Kidney (tissue), 14 donors: Measurements from ENCODE around the gene OOSP4A. TPM values are rescaled to one million over a fixed set of nuclear protein-coding genes. Genes with fewer than 3 reads are reported as not detected.

Source experiments
- DNase-seq, 5 donors: peaks; one replicate each; pipeline ENCODE4 v3.0.0-alpha.2; 2013 to 2020
- FAIRE-seq: peaks from 2 replicates; lab custom pipeline; 2012; peaks lifted over from hg19 to GRCh38; lab: Jason Lieb, UNC
- H3K27ac ChIP-seq, 2 donors: one replicate each; pipeline ENCODE4 v1.7.0; 2013; ENCODE audit warnings: low read depth in 2 of 2, low read length in 2 of 2, inconsistent platforms in 1 of 2
- H3K27me3 ChIP-seq: one replicate; pipeline ENCODE4 v1.7.1; 2013; ENCODE audit warnings: low read length, inconsistent platforms; ENCODE audit not compliant: control insufficient read depth, insufficient read depth
- H3K36me3 ChIP-seq, 3 donors: one replicate each; pipeline versions ENCODE4 v1.7.0 to v1.7.1; 2013; ENCODE audit warnings: low read length in 3 of 3, control low read depth in 1 of 3, inconsistent platforms in 1 of 3; ENCODE audit not compliant: insufficient read depth in 3 of 3, control insufficient read depth in 2 of 3
- H3K4me1 ChIP-seq, 3 donors: one replicate each; pipeline versions ENCODE4 v1.7.0 to v1.7.1; 2013; ENCODE audit warnings: low read length in 3 of 3, inconsistent platforms in 1 of 3, low read depth in 1 of 3; ENCODE audit not compliant: control insufficient read depth in 2 of 3, insufficient read depth in 2 of 3
- H3K4me3 ChIP-seq, 3 donors: one replicate each; pipeline versions ENCODE4 v1.7.0 to v1.8.1; 2013; ENCODE audit warnings: low read length in 3 of 3, control low read depth in 1 of 3, inconsistent platforms in 1 of 3
- H3K9ac ChIP-seq, 3 donors: one replicate each; pipeline versions ENCODE4 v1.7.0 to v1.7.1; 2013; ENCODE audit warnings: low read length in 3 of 3, control low read depth in 1 of 3, inconsistent platforms in 1 of 3
- H3K9me3 ChIP-seq, 3 donors: one replicate each; pipeline versions ENCODE4 v1.7.0 to v1.7.1; 2013; ENCODE audit warnings: low read length in 3 of 3, control low read depth in 1 of 3, inconsistent platforms in 1 of 3; ENCODE audit not compliant: control insufficient read depth in 2 of 3, insufficient read depth in 1 of 3
- CTCF ChIP-seq: IDR thresholded peaks from 3 replicates; pipeline ENCODE4 v1.5.1; 2012; ENCODE audit warnings: mild to moderate bottlenecking, moderate library complexity, borderline replicate concordance; ENCODE audit not compliant: insufficient read depth; ENCODE audit errors: extremely low read depth
- intact Hi-C: fragments of 100-400 bp; cut with DNase I; formaldehyde crosslinking; loops from one replicate; pipeline ENCODE4 v1.11.1; 2022
- polyA plus RNA-seq: library from polyadenylated mRNA; stranded (reverse); fragments of 350-450 nt; fragmentation: Illumina TruSeq; extraction: RNeasy Lipid Tissue Mini Kit (QIAGEN cat#74804); gene quantifications from one replicate; pipeline ENCODE4 v1.2.3, GENCODE V29; 2014; ENCODE audit warnings: low read depth, low replicate concordance; ENCODE audit not compliant: insufficient read depth
- total RNA-seq: library from RNA; stranded (reverse); fragmentation: NEBNext Ultra II Directional; extraction: Animal tissue kit (Norgen Biotek cat#: 25700); gene quantifications from one replicate; pipeline ENCODE4 v1.2.1, GENCODE V29; 2021
- donor health status: control.
- donor health status: control.
- donor health status: control.
- donor health status: control.
- donor health status: control.
- donor health status: DM: yes; HTN: yes; CAD: no.
- donor health status: Normal renal cell carcinoma (clear cell type).

The OOSP4A gene
- total and polyA plus RNA-seq, 2 donors from 2014 or later = not detected

DNA sequence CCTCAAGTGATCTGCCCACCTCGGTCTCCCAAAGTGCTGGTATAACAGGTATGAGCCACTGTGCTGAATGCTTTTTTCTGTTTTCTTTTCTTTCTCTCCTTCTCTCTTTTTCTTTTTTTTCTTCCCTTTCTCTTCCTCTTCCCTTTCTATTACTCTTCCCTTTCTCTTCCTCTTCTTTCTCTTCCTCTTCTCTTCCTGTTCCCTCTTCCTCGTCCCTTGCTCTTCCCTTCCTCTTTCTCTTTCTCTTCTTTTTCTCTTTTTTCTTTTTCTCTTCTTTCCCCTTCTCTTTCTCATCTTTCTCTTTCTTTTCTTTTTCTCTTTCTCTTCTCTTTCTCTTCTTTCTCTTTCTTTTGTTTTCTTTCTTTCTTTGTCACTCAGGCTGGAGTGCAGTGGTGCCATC, 24.4 kb upstream of the OOSP4A start:
- no peak overlapping the region for H3K27ac ChIP-seq
- FAIRE-seq (no peak), DNase-seq (no peak)
- no peak overlapping the region for H3K9ac ChIP-seq
- no peaks in the 10 kb centered on the region for H3K4me1 ChIP-seq
- H3K27me3 ChIP-seq = no peaks in the 10 kb centered on the region
- no peaks in the 10 kb centered on the region for H3K36me3 ChIP-seq
- TF ChIP-seq CTCF = no peak
- intact Hi-C loops = no loop called here
- H3K4me3 ChIP-seq = no peak overlapping the region
- H3K9me3 ChIP-seq = no peaks in the 10 kb centered on the region

DNA sequence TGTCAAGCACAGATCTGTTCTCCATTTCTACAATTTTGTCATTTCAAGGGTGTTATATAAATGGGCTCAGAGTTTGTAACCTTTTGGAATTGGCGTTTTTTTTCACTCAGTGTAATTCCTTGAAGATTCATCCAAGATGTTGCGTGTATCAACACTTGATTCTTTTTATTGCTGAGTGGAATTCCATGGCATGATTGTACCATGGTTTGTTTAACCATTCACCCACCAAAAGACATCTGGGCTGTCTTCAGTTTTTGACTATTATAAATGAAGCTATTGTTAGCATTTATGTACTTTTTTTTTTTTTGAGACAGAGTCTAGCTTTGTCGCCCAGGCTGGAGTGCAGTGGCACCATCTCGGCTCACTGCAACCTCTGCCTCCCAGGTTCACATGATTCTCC, 22.7 kb upstream of the OOSP4A start:
- Histone ChIP-seq H3K9me3 (no peaks in the 10 kb centered on the region), H3K9ac (no peak overlapping the region), H3K36me3 (no peaks in the 10 kb centered on the region), H3K27ac (no peak overlapping the region), H3K27me3 (no peaks in the 10 kb centered on the region), H3K4me1 (no peaks in the 10 kb centered on the region), H3K4me3 (no peak overlapping the region)
- intact Hi-C loops = no loop called here
- DNase-seq (no peak), FAIRE-seq (no peak)
- TF ChIP-seq CTCF = no peak

DNA sequence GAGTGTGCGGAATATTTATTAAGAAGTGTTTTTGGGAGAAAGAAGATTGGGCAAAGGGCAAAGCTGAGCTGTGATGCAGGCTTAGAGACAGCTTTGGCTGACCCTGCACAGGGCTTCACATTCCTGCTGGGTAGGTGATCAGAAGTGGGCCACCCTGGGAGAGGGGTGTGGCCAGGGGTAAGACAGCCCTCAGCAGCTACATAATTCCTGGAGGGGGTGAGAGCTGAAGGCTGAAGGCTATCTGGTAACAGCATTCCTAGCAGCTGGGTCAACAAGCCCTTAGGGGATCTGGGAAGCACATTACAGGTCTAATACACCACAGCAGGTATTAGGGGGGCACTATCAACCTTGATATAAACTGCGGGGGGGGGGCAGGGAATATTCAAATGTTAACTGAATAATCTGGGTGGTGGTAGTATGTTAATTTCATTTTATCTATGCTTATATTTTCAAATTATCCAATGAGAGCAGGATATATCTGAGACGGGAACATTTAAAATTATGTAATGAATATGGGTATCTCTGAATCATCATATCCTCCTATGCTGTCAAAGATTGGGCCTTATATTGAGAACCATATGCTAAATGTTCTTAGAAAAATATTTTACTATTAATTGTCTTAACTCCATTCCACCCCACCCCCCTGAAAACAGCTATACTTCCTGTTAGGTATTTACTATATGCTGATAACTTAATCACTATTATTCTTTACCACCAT, 19.7 kb upstream of the OOSP4A start:
- Histone ChIP-seq H3K9me3 (no peaks in the 10 kb centered on the region), H3K4me3 (no peak overlapping the region), H3K4me1 (no peaks in the 10 kb centered on the region), H3K27me3 (no peaks in the 10 kb centered on the region), H3K36me3 (no peaks in the 10 kb centered on the region), H3K9ac (no peak overlapping the region), H3K27ac (no peak overlapping the region)
- no peak for TF ChIP-seq CTCF
- DNase-seq (no peak), FAIRE-seq (no peak)
- intact Hi-C loops = no loop called here

DNA sequence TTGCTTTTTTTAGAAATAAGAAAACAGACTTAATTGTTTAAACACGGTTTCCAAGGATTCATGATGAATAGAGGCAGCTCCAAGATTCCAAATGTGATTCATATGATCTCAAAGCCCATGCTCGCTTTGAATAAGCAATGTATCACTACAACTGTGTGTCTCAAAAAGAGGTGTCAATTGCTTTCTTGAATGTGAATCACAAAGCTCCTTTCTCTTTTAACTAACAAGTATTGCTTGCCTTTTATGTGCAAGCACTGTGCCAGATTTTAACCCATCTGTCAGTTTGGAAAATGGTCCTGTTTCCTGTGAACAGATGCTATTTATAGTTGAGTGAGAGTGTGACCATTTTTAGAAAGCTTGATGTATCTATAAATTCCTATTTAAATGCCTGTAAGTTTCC, 19.1 kb upstream of the OOSP4A start:
- Histone ChIP-seq H3K27me3 (no peaks in the 10 kb centered on the region), H3K36me3 (no peaks in the 10 kb centered on the region), H3K4me3 (no peak overlapping the region), H3K4me1 (no peaks in the 10 kb centered on the region), H3K9me3 (no peaks in the 10 kb centered on the region), H3K27ac (no peak overlapping the region), H3K9ac (no peak overlapping the region)
- TF ChIP-seq CTCF = no peak
- FAIRE-seq (no peak), DNase-seq (peak in 1 of 5 donors; percentile 20)
- intact Hi-C loops = no loop called here
